ENCODE data around the gene LTBP1.

- TF ChIP-seq CTCF (IDR thresholded peaks at IDR 0.05), result no peak
- no peak for TF ChIP-seq POLR2A (IDR thresholded peaks at IDR 0.05)
Observed at GRCh38 chr2:33375054-33375453, 428.3 kb downstream of the LTBP1 start.
